OCI-LY7 (cell line): Measurements from ENCODE around the gene EFCAB13. TPM values are rescaled to one million over a fixed set of nuclear protein-coding genes. Genes with fewer than 3 reads are reported as not detected.

Experiments
- BruUV-seq: library from RNA; stranded (reverse); fragments of 400-500 nt; replicated peaks from 2 replicates; lab custom pipeline; 2021; lab: Mats Ljungman, UMichigan
- CTCF ChIA-PET: fragments of 300-600 bp; sonication (Branson Sonifier 250); formaldehyde crosslinking; loops from one replicate; lab custom pipeline; 2022; ENCODE audit warnings: antibody characterized with exemption; ENCODE audit not compliant: unreplicated experiment; lab: Charles Lee
- POLR2A ChIA-PET: fragments of 300-600 bp; sonication (Branson Sonifier 250); formaldehyde crosslinking; loops from one replicate; lab custom pipeline; 2022; ENCODE audit warnings: antibody characterized with exemption; lab: Charles Lee
- DNase-seq: peaks from one replicate; pipeline ENCODE4 v3.0.0-alpha.2; 2015; ENCODE audit warnings: low spot score
- H2AFZ ChIP-seq: fragments of 200-600 bp; sonication (generic), shearing (Covaris generic); 2 replicates; pipeline ENCODE4 v1.6.1; 2014; ENCODE audit warnings: mild to moderate bottlenecking, antibody characterized with exemption, low read length, moderate library complexity
- H3K27ac ChIP-seq: fragments of 200-600 bp; sonication (generic); 2 replicates; pipeline ENCODE4 v1.5.1; 2014; ENCODE audit warnings: mixed run types, low read depth, mild to moderate bottlenecking, moderate library complexity, low read length, inconsistent platforms; ENCODE audit not compliant: poor library complexity, severe bottlenecking
- H3K36me3 ChIP-seq: fragments of 200-600 bp; sonication (generic); 2 replicates; pipeline ENCODE4 v1.6.1; 2014; ENCODE audit warnings: mild to moderate bottlenecking, antibody characterized with exemption, low read length, moderate library complexity, mixed read lengths; ENCODE audit not compliant: insufficient read depth
- H3K4me1 ChIP-seq: fragments of 200-600 bp; sonication (generic); 2 replicates; pipeline ENCODE4 v1.5.1; 2014; ENCODE audit warnings: mild to moderate bottlenecking, low read length; ENCODE audit not compliant: insufficient read depth, poor library complexity, severe bottlenecking
- H3K4me2 ChIP-seq: fragments of 200-600 bp; sonication (generic); 2 replicates; pipeline ENCODE4 v1.6.1; 2014; ENCODE audit warnings: mild to moderate bottlenecking, low read length
- H3K4me3 ChIP-seq: fragments of 200-600 bp; sonication (generic); 2 replicates; pipeline ENCODE4 v1.5.1; 2014; ENCODE audit warnings: mild to moderate bottlenecking, low read depth, low read length; ENCODE audit not compliant: poor library complexity, severe bottlenecking
- H3K79me2 ChIP-seq: fragments of 200-600 bp; sonication (generic); 2 replicates; pipeline ENCODE4 v1.6.1; 2016; ENCODE audit warnings: low read depth, mild to moderate bottlenecking, low read length, moderate library complexity, mixed read lengths; ENCODE audit not compliant: insufficient read depth
- H3K9me2 ChIP-seq: fragments of 200-600 bp; sonication (generic); 2 replicates; pipeline ENCODE4 v1.6.1; 2016; ENCODE audit warnings: mild to moderate bottlenecking, low read length, mixed read lengths; ENCODE audit not compliant: insufficient read depth
- H3K9me3 ChIP-seq: fragments of 200-600 bp; sonication (generic); 2 replicates; pipeline ENCODE4 v1.6.1; 2014; ENCODE audit warnings: mild to moderate bottlenecking, mixed run types, low read length, mixed read lengths
- H4K20me1 ChIP-seq: fragments of 200-600 bp; sonication (generic); 2 replicates; pipeline ENCODE4 v1.6.1; 2014; ENCODE audit warnings: mild to moderate bottlenecking, antibody characterized with exemption, low read length, moderate library complexity, mixed read lengths; ENCODE audit not compliant: insufficient read depth
- EZH2phosphoT487 ChIP-seq: fragments of 200-600 bp; sonication (generic); IDR thresholded peaks from 2 replicates; pipeline ENCODE4 v1.6.1; 2018; ENCODE audit warnings: low read depth, borderline replicate concordance, mild to moderate bottlenecking, mixed run types, antibody characterized with exemption, low read length, moderate library complexity, mixed read lengths
- intact Hi-C: fragments of 100-400 bp; cut with micrococcal nuclease; formaldehyde crosslinking; loops from one replicate; pipeline ENCODE4 v1.10.0; 2022; ENCODE audit not compliant: unreplicated experiment
- total RNA-seq, 2 experiments: library from RNA; depleted of rRNA in 1 of 2; stranded (reverse); fragments of >200 nt in 1 of 2; shearing (Covaris generic) in 1 of 2; gene quantifications; 2 replicates each; pipeline ENCODE4 v1.2.3, GENCODE V29; 2014 to 2022
- TF ChIP-seq, protein P1 (sequence below): fragments of 200-600 bp; sonication (generic); conservative IDR thresholded peaks from 2 replicates; pipeline ENCODE4 v1.5.1; 2014; ENCODE audit warnings: mild to moderate bottlenecking, antibody characterized with exemption, low read length, moderate library complexity, mixed read lengths

The EFCAB13 gene
- total RNA-seq, 2 experiments from 2014 or later: 4.5 to 5.3 TPM

DNA sequence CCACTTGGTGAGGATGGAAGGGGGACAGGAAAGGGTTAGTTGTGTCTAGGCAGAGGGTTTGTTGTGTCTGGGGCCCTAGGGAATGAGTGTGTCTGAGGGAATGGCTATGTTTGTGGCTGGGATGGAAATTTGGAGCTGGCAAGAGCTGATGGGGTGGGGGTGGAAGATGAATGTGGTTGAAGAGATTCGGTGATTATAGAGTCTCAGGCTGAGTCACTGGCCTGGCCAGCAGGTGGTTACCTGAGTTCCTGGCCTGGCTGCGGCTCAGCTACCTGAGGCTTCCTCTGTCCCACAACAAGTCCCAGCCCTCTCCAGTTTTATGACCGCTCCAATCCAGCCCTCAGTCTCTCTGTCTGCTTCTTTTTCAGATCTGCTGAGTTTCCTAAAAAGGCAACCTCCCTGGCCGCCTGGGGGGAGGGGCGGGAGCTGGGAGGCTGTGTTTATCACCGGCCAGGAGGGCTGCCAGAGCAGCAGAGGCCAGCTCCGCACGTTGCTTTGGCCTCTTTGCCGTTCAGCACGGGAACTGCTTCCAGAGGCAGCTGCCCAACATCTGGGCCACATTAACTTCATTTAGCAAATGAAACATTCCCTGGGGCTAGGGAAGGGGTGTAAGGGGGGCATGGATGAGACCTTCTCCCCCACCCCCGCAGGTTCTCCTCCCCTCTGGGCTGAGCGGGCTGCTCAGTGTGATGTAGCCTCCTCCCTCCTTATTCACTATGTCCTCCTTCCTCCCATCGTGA lies 48.3 kb upstream of the EFCAB13 start:
- no peak for DNase-seq
- Histone ChIP-seq H3K79me2 (no peaks in the 10 kb centered on the region), H3K36me3 (no peaks in the 10 kb centered on the region), H2AFZ (no peak overlapping the region), H3K27ac (no peak overlapping the region), H3K9me3 (no peaks in the 10 kb centered on the region), H3K4me3 (no peak overlapping the region), H3K9me2 (no peaks in the 10 kb centered on the region), H3K4me2 (no peak overlapping the region), H3K4me1 (peaks cover 34% of the 10 kb centered on the region), H4K20me1 (no peaks in the 10 kb centered on the region)
- intact Hi-C loops: no loop called here
- ChIA-PET POLR2A (interaction anchor here (0.6 kb wide), 1 partner anchor 65 kb away, joined by 6 read pairs; no protein-coding TSS in a partner anchor), CTCF (no interaction called here)
- BruUV-seq: no TSS peak
- TF ChIP-seq EZH2phosphoT487: no peak
- TF ChIP-seq, protein P1, sequence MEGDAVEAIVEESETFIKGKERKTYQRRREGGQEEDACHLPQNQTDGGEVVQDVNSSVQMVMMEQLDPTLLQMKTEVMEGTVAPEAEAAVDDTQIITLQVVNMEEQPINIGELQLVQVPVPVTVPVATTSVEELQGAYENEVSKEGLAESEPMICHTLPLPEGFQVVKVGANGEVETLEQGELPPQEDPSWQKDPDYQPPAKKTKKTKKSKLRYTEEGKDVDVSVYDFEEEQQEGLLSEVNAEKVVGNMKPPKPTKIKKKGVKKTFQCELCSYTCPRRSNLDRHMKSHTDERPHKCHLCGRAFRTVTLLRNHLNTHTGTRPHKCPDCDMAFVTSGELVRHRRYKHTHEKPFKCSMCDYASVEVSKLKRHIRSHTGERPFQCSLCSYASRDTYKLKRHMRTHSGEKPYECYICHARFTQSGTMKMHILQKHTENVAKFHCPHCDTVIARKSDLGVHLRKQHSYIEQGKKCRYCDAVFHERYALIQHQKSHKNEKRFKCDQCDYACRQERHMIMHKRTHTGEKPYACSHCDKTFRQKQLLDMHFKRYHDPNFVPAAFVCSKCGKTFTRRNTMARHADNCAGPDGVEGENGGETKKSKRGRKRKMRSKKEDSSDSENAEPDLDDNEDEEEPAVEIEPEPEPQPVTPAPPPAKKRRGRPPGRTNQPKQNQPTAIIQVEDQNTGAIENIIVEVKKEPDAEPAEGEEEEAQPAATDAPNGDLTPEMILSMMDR: no peak

DNA sequence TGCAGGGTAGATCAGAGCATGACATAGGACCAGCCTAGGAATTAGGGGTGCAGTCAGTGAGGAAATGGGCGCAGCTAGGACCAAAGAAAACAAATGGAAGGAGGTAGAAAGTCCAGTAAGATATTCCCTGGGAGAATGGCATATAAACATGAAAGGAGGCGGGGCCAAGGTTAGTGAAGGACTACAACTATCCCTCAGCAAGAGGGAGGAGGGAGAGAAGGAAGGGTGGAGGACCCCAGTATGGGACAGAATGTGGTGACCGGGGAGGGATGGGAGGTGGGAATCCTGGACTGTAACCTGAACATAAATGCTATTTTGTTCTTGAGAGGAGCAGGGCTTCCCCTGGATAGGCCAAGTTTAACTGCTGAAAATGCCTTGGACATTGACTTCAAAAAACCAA lies 47.3 kb upstream of the EFCAB13 start:
- TF ChIP-seq, protein P1: no peak
- TF ChIP-seq EZH2phosphoT487: no peak

DNA sequence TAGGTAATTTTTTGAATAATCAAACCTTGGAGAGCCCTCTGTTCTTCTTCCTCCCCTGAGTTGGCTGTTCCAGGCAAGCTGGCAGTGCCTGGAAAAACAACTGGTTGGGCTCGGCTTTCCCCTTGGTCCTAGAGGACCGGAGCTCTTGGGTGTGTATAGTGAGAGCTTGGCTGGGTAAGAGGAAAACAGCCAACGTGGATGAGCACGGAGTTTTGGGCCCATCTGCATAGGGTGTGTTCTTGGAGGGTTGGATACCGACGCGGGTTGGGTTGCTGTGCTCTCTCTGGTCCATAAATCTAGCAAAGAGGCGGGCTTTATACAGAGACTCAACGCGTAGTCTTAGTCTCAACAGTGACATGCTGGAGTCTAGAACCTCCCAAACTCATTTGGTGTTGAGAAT lies 46.9 kb upstream of the EFCAB13 start:
- POLR2A ChIA-PET: interaction anchor here (0.6 to 1.1 kb wide), 2 partner anchors 16 to 276 kb away, joined by 3 to 4 read pairs; no protein-coding TSS in a partner anchor
- Histone ChIP-seq H3K36me3 (no peaks in the 10 kb centered on the region), H3K9me3 (no peaks in the 10 kb centered on the region)

More for the DNA sequence above, 47.3 kb upstream of the EFCAB13 start:
- H4K20me1 ChIP-seq: no peaks in the 10 kb centered on the region
- no peak overlapping the region for H3K27ac ChIP-seq
- H3K4me2 ChIP-seq: no peak overlapping the region
- H3K4me1 ChIP-seq: peaks cover 34% of the 10 kb centered on the region
- no peak overlapping the region for H3K4me3 ChIP-seq
- H3K9me2 ChIP-seq: no peaks in the 10 kb centered on the region
- H2AFZ ChIP-seq: no peak overlapping the region
- no peaks in the 10 kb centered on the region for H3K9me3 ChIP-seq
- POLR2A ChIA-PET: interaction anchor here (1.1 kb wide), 1 partner anchor 15 kb away, joined by 3 read pairs; no protein-coding TSS in a partner anchor
- no peaks in the 10 kb centered on the region for H3K79me2 ChIP-seq
- H3K36me3 ChIP-seq: no peaks in the 10 kb centered on the region
- intact Hi-C loops: no loop called here
- DNase-seq: no peak
- BruUV-seq: no TSS peak
- CTCF ChIA-PET: no interaction called here

More for the DNA sequence above, 46.9 kb upstream of the EFCAB13 start:
- H3K79me2 ChIP-seq: no peaks in the 10 kb centered on the region
- no peak for TF ChIP-seq EZH2phosphoT487
- TF ChIP-seq, protein P1: no peak
- H3K27ac ChIP-seq: no peak overlapping the region
- H2AFZ ChIP-seq: no peak overlapping the region
- no peaks in the 10 kb centered on the region for H4K20me1 ChIP-seq
- H3K4me2 ChIP-seq: no peak overlapping the region
- no peaks in the 10 kb centered on the region for H3K9me2 ChIP-seq
- no peak overlapping the region for H3K4me3 ChIP-seq
- intact Hi-C loops: no loop called here
- DNase-seq: no peak
- CTCF ChIA-PET: no interaction called here
- peaks cover 34% of the 10 kb centered on the region for H3K4me1 ChIP-seq
- no TSS peak for BruUV-seq
